Measurements from ENCODE around the gene TBC1D22A. TPM values are rescaled to one million over a fixed set of nuclear protein-coding genes. Genes with fewer than 3 reads are reported as not detected.

TBC1D22A gene
- total RNA-seq, 1 donor from 2014 or later: 10.6 TPM

DNA sequence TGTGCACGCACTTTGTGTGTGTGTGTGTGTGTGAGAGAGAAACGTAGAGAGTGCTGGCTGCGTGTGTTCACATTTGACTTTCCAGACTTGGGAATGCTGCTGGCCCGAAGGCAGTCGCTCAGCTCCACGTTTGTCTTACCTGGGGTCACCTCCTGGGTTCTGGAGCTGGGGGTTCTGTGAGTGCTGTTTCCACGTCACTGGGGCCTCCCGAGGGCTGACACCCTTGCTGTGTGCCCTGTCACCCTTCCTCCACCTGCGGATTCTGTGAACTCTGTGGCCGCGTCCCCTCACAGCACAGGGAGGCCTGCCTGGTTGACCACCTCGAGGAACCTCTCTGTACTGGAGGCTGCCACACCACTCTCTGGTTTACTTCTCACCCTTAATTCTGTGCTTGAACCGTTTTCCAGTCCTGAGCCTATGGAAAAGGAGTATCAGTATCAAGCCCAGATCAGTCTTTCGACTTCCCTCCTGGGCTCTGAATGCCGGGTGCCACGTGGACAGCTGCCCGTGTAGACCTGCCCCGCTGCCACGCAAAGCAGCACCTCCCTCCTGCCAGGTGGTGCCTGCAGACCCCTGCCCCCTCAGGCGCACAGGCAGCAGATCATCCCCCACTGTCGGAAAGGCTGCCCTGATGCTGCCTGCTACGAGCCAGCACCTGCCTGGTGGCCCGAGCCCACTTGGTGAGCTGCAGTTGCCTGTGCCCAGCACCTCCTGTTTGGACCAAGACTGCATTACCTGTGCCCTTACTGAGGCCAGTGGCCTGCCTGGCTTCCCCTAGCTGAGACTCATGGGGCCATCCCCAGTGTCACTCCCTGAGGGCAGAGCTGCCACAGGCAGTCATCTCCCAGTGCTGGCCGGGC is 233.3 kb downstream of the TBC1D22A start:
- Histone ChIP-seq H3K27me3 (no peaks in the 10 kb centered on the region), H3K27ac (no peak overlapping the region), H3K4me2 (no peak overlapping the region), H4K20me1 (ENCODE audit: low read depth) (no peaks in the 10 kb centered on the region), H3K4me1 (no peaks in the 10 kb centered on the region), H3F3A (ENCODE audit: low read depth) (no peaks in the 10 kb centered on the region), H3K36me3 (no peaks in the 10 kb centered on the region), H3K9me3 (ENCODE audit: low read depth) (no peaks in the 10 kb centered on the region), H3K79me2 (ENCODE audit: low read depth) (no peaks in the 10 kb centered on the region), H3K4me3 (no peak overlapping the region), H2AFZ (replicated peaks) (no peak overlapping the region), H3K9ac (no peak overlapping the region)
- TF ChIP-seq EZH2 (IDR thresholded peaks at IDR 0.05): no peak
- TF ChIP-seq, protein P1, sequence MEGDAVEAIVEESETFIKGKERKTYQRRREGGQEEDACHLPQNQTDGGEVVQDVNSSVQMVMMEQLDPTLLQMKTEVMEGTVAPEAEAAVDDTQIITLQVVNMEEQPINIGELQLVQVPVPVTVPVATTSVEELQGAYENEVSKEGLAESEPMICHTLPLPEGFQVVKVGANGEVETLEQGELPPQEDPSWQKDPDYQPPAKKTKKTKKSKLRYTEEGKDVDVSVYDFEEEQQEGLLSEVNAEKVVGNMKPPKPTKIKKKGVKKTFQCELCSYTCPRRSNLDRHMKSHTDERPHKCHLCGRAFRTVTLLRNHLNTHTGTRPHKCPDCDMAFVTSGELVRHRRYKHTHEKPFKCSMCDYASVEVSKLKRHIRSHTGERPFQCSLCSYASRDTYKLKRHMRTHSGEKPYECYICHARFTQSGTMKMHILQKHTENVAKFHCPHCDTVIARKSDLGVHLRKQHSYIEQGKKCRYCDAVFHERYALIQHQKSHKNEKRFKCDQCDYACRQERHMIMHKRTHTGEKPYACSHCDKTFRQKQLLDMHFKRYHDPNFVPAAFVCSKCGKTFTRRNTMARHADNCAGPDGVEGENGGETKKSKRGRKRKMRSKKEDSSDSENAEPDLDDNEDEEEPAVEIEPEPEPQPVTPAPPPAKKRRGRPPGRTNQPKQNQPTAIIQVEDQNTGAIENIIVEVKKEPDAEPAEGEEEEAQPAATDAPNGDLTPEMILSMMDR (IDR thresholded peaks at IDR 0.05): no peak
- TF ChIP-seq EZH2phosphoT487 (IDR thresholded peaks at IDR 0.05): no peak
- Mint-ChIP-seq H3K9me3 (no peaks in the 10 kb centered on the region), H3K4me1 (peaks cover 8% of the 10 kb centered on the region), H3K36me3 (peaks cover 2% of the 10 kb centered on the region), H3K4me3 (no peak overlapping the region), H3K27me3 (ENCODE audit: insufficient read depth, low read depth) (no peaks in the 10 kb centered on the region), H3K27ac (no peak overlapping the region)
- no peak for DNase-seq (ENCODE audit: low spot score)

GRCh38 chr22:46996595-46997310 is 234.3 kb downstream of the TBC1D22A start:
- no peak overlapping the region for H3K27ac Mint-ChIP-seq
- no peaks in the 10 kb centered on the region for H3K36me3 ChIP-seq
- DNase-seq (ENCODE audit: low spot score): no peak
- H4K20me1 ChIP-seq (ENCODE audit: low read depth): no peaks in the 10 kb centered on the region
- H3F3A ChIP-seq (ENCODE audit: low read depth): no peaks in the 10 kb centered on the region
- H3K27me3 Mint-ChIP-seq (ENCODE audit: insufficient read depth, low read depth): no peaks in the 10 kb centered on the region
- H3K4me3 Mint-ChIP-seq: no peak overlapping the region
- H3K36me3 Mint-ChIP-seq: peaks cover 2% of the 10 kb centered on the region
- H3K4me2 ChIP-seq: no peak overlapping the region
- TF ChIP-seq, protein P1 (IDR thresholded peaks at IDR 0.05): peak; percentile 22
- TF ChIP-seq EZH2phosphoT487 (IDR thresholded peaks at IDR 0.05): no peak
- no peaks in the 10 kb centered on the region for H3K27me3 ChIP-seq
- no peaks in the 10 kb centered on the region for H3K9me3 ChIP-seq (ENCODE audit: low read depth)
- no peaks in the 10 kb centered on the region for H3K9me3 Mint-ChIP-seq
- H3K9ac ChIP-seq: no peak overlapping the region
- no peak overlapping the region for H3K4me3 ChIP-seq
- peaks cover 8% of the 10 kb centered on the region for H3K4me1 Mint-ChIP-seq
- H3K4me1 ChIP-seq: no peaks in the 10 kb centered on the region
- H3K27ac ChIP-seq: no peak overlapping the region
- H2AFZ ChIP-seq (replicated peaks): no peak overlapping the region
- no peaks in the 10 kb centered on the region for H3K79me2 ChIP-seq (ENCODE audit: low read depth)

DNA sequence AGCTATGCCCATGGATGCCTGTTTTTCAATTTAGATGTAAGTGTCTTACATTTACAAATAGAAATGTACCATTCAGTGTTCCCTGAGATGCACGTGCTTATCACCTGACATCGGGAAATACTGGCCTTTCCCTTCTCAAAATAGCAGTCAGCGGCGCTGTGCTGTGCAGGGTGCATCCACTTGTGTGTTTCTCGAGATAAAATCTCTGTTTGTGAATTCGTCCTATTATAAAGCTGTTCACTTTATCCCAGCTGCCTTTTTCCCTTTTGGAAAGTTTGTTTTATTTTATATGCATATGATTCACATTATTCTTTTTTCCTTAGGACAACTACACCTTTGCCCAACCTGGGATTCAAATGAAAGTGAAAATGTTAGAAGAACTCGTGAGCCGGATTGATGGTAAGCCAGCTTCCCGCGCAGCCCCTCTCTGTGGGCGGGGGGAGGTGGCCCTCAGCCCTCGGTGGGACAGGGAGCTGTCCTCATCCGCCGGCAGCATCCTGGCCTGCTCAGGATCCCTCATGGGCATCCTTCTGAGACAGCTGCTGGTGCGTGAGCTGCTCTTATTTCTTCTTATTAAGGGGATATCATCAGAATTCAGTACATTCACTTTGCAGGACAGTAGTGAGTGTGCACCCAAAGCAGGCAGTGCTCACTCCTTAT is 235.0 kb downstream of the TBC1D22A start:
- Histone ChIP-seq H3K27me3 (no peaks in the 10 kb centered on the region), H3K27ac (no peak overlapping the region), H3K36me3 (no peaks in the 10 kb centered on the region), H3K9ac (no peak overlapping the region), H3K9me3 (ENCODE audit: low read depth) (no peaks in the 10 kb centered on the region), H4K20me1 (ENCODE audit: low read depth) (no peaks in the 10 kb centered on the region), H3K4me3 (no peak overlapping the region), H3F3A (ENCODE audit: low read depth) (no peaks in the 10 kb centered on the region), H3K4me2 (no peak overlapping the region), H2AFZ (replicated peaks) (no peak overlapping the region), H3K4me1 (no peaks in the 10 kb centered on the region), H3K79me2 (ENCODE audit: low read depth) (no peaks in the 10 kb centered on the region)
- H3K4me3 Mint-ChIP-seq: no peak overlapping the region
- DNase-seq (ENCODE audit: low spot score): no peak
- peaks cover 2% of the 10 kb centered on the region for H3K36me3 Mint-ChIP-seq
- no peaks in the 10 kb centered on the region for H3K27me3 Mint-ChIP-seq (ENCODE audit: insufficient read depth, low read depth)
- peaks cover 8% of the 10 kb centered on the region for H3K4me1 Mint-ChIP-seq
- no peak overlapping the region for H3K27ac Mint-ChIP-seq
- H3K9me3 Mint-ChIP-seq: no peaks in the 10 kb centered on the region
- TF ChIP-seq EZH2 (IDR thresholded peaks at IDR 0.05) (no peak), EZH2phosphoT487 (IDR thresholded peaks at IDR 0.05) (no peak)
- TF ChIP-seq, protein P1 (IDR thresholded peaks at IDR 0.05): no peak

Data from neural progenitor cell (in vitro differentiated cells).